Thyroid gland (tissue), 4 donors: ENCODE measurements around the gene ACTA2.

ENCODE experiments used
- POLR2A ChIP-seq, 2 donors: fragments of 450-650 bp; IDR thresholded peaks; one replicate each; pipeline ENCODE4 v1.6.1; 2017; ENCODE audit warnings: antibody characterized with exemption in 2 of 2, mild to moderate bottlenecking in 2 of 2, moderate library complexity in 1 of 2
- TF ChIP-seq, protein P1 (sequence below), 6 experiments: fragments of 200-600 bp in 3 of 6; fragments of 450-650 bp in 3 of 6; sonication (generic) in 3 of 6; IDR thresholded peaks; one replicate each; pipeline ENCODE4 v1.5.1; 2016 to 2019; ENCODE audit warnings: antibody characterized with exemption in 6 of 6, mild to moderate bottlenecking in 2 of 6, inconsistent platforms in 1 of 6, moderate library complexity in 1 of 6

DNA sequence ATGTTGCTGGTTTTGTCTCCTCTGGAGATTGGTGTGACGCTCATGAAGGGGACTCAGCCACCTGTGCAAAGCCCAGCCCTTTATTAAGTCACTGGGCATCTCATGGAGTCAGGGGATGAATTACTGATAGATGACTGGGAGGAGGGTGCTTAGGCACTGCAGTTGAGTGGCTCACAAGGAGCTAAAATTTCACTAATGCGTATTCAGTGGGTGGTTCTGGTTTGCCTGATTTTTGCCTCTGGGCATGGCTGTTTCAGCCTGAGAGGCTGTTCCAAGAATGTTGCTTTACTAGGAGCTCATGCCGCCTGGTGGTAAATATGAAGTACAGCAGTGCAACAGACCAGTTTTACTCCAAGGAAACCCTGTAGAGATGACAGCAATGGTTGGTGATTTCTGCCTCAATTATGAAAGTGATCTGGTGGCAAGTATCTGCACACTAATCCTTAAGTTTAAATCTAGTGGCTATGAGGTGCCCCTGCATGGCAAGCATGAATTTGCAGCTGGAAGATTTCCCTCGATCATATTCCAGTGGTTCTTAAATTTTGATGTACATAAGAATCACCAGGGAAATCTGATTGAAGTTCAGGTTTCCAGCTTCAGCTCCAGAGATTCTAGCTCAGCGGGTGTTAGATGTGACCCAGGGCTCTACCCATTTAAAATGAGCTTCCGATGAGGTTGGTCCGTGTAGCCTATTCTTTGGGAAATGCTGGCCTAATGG, 19.9 kb downstream of the ACTA2 start:
- no peak for TF ChIP-seq POLR2A (IDR thresholded peaks at IDR 0.05)
- TF ChIP-seq, protein P1, sequence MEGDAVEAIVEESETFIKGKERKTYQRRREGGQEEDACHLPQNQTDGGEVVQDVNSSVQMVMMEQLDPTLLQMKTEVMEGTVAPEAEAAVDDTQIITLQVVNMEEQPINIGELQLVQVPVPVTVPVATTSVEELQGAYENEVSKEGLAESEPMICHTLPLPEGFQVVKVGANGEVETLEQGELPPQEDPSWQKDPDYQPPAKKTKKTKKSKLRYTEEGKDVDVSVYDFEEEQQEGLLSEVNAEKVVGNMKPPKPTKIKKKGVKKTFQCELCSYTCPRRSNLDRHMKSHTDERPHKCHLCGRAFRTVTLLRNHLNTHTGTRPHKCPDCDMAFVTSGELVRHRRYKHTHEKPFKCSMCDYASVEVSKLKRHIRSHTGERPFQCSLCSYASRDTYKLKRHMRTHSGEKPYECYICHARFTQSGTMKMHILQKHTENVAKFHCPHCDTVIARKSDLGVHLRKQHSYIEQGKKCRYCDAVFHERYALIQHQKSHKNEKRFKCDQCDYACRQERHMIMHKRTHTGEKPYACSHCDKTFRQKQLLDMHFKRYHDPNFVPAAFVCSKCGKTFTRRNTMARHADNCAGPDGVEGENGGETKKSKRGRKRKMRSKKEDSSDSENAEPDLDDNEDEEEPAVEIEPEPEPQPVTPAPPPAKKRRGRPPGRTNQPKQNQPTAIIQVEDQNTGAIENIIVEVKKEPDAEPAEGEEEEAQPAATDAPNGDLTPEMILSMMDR (IDR thresholded peaks at IDR 0.05), result peak; percentile 67 to 99 (median 91)
